Adrenal gland (tissue), 5 donors: ENCODE data around the gene PLA2G12A.

Source experiments
- POLR2A ChIP-seq, 2 donors: fragments of 450-650 bp; IDR thresholded peaks; one replicate each; pipeline ENCODE4 v1.6.1; 2017; ENCODE audit warnings: antibody characterized with exemption in 2 of 2, mild to moderate bottlenecking in 2 of 2, moderate library complexity in 1 of 2
- TF ChIP-seq, protein P1 (sequence below), 6 experiments: fragments of 450-650 bp in 4 of 6; fragments of 200-600 bp in 2 of 6; sonication (generic) in 1 of 6; IDR thresholded peaks; 1 replicate in 5 of 6; 2 replicates in 1 of 6; pipeline versions ENCODE4 v1.5.1 to v1.8.0; 2016 to 2021; ENCODE audit warnings: antibody characterized with exemption in 6 of 6, mild to moderate bottlenecking in 2 of 6, moderate library complexity in 1 of 6
- donor health status: DM: no; HTN: no; CAD: no.

DNA sequence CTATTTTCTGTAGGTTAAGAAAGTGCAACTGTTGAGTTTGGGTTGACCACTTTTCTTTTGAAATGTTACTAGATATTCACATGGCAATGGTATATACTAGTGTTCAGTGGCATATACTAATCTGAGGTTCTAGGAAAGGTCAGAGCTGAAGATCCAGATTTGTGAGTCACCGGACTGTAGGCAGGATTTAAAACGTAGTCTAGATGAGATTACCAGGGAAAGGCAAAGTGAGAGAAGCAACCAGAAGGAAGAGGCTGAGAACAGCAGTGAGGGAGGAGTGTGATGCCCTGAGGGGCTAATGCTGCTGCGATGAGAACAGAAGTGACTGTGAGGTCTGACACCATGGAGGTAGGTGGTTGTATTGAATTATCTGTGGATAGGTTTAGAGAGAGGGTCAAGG lies 9.7 kb upstream of the PLA2G12A start:
- TF ChIP-seq, protein P1, sequence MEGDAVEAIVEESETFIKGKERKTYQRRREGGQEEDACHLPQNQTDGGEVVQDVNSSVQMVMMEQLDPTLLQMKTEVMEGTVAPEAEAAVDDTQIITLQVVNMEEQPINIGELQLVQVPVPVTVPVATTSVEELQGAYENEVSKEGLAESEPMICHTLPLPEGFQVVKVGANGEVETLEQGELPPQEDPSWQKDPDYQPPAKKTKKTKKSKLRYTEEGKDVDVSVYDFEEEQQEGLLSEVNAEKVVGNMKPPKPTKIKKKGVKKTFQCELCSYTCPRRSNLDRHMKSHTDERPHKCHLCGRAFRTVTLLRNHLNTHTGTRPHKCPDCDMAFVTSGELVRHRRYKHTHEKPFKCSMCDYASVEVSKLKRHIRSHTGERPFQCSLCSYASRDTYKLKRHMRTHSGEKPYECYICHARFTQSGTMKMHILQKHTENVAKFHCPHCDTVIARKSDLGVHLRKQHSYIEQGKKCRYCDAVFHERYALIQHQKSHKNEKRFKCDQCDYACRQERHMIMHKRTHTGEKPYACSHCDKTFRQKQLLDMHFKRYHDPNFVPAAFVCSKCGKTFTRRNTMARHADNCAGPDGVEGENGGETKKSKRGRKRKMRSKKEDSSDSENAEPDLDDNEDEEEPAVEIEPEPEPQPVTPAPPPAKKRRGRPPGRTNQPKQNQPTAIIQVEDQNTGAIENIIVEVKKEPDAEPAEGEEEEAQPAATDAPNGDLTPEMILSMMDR (IDR thresholded peaks at IDR 0.05): no peak
- TF ChIP-seq POLR2A (IDR thresholded peaks at IDR 0.05): no peak
